Measurements from ENCODE around the gene EYS.
A peak's percentile ranks its signal among the peaks of the same experiment; 100 is the strongest.
"Not testable (repeated sequence)": the region's sequence is repeated elsewhere in the genome, so short reads cannot be mapped to it uniquely, and the experiment has no call there.

Gene EYS

GRCh38 chr6:63928613-63929012 is 1778.4 kb downstream of the EYS start:
- no peak for DNase-seq

DNA sequence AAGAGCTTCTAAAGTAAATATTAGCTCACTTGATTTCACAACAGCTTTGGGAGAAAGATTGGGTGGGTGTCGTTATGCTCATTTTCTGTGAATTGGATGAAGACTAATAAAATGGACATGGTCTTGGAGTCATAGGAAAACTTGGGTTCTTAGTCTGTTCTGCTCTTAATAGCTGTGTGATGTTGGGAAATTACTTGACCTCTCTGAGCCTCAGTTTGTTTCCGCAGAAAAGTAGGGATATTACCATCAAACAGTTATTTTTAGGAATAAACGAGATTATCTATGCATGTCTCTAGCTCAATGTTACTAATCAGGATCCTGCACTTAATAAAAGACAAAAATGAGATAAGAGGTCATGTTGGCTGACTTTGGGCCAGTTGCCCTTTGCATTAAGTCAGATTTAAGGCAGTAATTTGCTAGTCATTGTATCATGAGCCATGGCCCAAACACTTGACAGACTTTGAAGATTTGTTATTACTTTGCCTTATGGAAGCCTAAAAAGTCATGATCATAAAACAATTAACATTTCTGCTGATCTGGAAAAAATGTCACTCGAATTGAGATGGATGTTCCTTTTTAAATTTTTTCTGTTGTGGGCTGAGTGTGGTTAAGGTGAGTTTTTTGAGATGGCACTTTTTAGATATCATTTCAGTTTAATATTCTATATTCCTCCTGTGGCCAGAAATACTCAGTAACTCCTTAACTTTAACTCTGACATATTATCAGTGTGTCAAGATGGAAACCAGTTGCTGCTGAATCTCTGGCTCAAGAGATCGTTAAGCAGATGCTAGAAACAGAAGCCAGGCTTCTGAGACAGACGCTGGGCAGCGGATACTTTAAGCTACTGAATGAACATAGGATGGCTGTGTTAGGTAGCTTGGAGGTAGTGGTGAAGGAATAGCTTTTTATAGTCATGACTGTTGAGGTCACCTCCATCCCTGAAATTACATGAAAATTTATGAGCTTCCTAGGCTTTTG is 1779.8 kb downstream of the EYS start:
- DNase-seq: no peak

GRCh38 chr6:63926258-63926780 is 1780.7 kb downstream of the EYS start:
- no peak for DNase-seq

- DNase-seq: peak; percentile 21
Observed at GRCh38 chr6:63923139-63923739, 1783.8 kb downstream of the EYS start.

DNA sequence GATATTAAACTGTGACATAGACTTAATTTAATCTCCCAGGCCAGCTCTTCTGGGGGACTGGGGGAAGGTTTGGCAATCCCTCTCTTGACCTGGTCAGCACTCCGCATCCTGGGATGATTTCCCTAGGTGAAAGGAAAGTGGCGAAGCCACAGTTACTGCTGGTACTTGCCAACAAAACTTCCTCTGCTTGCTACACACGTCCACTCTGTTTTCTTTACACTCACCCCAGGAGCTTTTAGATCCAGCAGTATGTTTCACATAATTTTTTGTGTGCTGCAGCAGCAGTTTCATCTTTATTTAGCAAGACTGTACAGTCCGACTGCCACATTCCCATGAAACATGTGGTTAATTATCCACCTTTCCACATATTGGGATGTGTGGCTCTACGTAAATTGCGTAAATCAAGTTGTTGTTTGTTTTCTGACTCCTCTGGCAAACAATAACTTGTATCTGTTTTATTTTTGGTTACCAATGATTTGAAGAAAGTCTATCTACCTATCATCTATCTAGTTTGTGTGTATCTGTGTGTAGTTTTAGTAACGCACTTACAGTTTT is 1787.4 kb downstream of the EYS start:
- DNase-seq: no peak

DNA sequence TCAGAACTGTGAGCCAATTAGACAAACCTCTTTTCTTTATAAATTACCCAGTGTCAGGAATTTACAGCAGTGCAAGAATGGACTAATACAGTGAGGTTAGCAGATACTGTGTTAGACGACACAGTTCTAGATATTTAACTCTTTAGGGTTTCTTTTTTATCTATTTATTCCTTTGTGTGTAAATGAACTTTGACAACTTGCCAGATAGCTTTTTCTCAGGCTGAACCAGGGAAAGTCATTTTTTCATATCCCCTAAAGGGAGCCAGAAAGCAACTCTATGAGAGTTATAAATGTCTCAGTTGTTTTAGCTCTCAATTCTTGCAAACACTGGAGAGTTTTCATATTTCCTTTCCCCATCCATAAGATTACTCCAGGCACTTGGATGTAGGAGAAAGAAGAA is 1794.1 kb downstream of the EYS start:
- no peak for DNase-seq

- no peak for DNase-seq
Observed at GRCh38 chr6:63910863-63911551, 1796.0 kb downstream of the EYS start.

DNA sequence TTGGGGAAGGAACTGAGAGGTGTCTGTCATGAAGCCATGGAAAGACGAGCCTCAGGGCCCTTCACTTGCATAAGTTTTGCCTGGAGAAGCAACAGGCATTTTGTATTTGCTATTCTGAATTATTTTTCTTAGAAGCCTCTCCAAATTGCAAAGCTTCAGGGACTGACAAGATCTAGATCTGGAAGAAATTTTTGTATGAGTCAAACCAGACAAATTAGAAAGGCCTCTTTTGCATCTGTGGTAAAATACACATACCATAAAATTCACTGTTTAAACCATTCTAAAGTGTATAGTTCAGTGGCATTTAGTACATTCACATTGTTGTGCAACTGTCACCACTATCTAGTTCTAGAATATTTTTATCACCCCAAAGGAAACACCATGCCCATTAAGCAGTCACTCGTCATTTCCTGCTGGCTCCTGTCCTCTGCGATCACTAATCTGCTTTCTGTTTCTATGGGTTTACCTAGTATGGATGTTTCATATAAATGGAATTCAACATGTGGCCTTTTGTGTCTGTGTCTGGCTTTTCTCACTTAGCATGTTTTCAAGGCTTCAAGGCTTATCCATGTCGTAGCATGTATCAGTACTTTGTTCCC is 1802.3 kb downstream of the EYS start:
- no peak for DNase-seq

- DNase-seq: no peak
Observed at GRCh38 chr6:63899550-63899949, 1807.5 kb downstream of the EYS start.

GRCh38 chr6:63897952-63898351 is 1809.1 kb downstream of the EYS start:
- no peak for DNase-seq

- no peak for DNase-seq
Observed at GRCh38 chr6:63897459-63897858, 1809.6 kb downstream of the EYS start.

GRCh38 chr6:63888416-63888815 is 1818.6 kb downstream of the EYS start:
- no peak for DNase-seq

DNA sequence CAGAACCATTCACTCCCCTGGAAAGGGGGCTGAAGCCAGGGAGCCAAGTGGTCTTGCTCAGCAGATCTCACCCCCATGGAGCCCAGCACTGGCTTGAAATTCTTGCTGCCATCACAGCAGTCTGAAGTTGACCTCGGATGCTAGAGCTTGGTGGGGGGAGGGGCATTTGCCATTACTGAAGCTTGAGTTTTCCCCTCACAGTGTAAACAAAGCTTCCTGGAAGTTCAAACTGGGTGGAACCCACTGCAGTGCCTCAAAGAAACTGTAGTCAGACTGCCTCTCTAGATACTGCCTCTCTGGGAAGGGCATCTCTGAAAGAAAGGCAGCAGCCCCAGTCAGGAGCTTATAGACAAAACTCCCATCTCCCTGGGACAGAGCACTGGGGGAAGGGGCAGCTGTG is 1819.2 kb downstream of the EYS start:
- not testable (repeated sequence) for DNase-seq

- DNase-seq: no peak
Observed at GRCh38 chr6:63887002-63887751, 1819.8 kb downstream of the EYS start.

GRCh38 chr6:63886341-63886740 is 1820.7 kb downstream of the EYS start:
- DNase-seq: no peak

DNA sequence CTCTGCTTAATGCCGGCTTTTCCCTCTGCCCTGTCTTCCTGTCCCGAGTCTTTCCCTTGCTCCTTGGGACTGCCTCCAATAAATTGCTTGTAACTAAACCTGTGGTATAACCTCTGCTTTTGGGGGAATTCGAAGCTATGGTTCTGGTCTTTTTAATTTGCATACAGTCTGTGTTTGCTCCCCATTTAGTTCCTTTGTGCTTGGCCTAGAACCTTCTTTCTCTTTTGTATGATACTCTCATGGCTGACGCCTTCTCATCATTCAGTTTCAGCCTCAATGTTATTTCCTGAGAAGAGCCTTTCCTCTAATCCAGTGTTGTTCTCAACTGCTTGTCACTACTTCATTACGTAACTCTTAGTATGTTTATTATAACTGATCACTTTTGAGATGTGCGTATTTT is 1823.4 kb downstream of the EYS start:
- no peak for DNase-seq

GRCh38 chr6:63882208-63882607 is 1824.8 kb downstream of the EYS start:
- no peak for DNase-seq

DNA sequence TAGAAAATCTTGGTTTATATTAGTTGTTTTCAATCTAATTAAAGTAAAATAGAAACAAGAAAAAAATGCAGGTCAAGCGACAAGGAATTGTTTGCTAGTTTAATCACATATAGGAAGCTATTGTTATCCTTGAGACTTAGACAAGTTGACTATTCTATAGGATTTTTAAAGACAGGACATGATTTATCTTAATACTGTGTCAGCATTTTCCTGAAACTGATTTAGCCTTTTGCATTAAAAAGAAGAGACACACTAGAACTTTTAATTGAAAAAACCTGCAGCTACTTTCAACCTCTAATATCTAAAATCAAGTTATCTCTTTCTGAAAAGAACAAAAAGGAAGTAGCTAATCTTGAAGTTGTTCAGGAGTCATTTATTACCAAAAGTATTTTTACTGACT is 1825.2 kb downstream of the EYS start:
- no peak for DNase-seq

GRCh38 chr6:63872233-63872632 is 1834.8 kb downstream of the EYS start:
- DNase-seq: no peak

- DNase-seq: no peak
Observed at GRCh38 chr6:63868351-63868750, 1838.7 kb downstream of the EYS start.

DNA sequence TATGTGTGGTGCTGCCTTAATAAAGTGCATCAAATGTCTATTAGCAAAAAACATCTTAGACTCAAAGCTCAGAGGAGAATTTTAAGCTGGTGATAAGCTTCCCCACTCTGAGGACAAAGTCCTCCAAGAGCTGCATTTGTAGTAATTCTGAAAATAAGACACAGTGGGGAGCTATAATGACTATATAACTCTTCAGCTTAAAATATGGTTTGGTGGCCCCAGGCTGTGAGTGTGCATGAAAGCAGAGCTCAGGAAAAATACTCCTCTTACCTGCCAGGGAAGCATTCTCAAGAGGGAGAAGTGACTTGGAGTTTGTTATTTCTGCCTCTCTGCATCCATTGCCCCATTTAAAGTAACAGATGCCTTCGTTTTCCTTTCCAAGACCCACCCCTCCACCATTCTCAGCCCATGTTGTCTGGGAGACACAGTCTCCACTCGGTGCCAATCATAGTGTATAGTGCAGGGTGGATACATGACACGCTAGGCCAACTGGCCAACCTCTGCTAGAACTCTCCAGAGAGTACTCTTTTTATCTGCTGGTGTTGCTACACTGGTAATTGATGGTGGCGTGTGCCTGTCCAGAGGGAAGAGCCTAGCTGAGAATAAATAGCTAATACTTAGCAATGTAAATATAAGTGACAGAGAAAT is 1842.2 kb downstream of the EYS start:
- no peak for DNase-seq

Data from CD4-positive, alpha-beta T cell treated with Interleukin-17A for 1 hour (primary cell).